WTC11 (cell line): ENCODE results near the gene KLK1. TPM values are rescaled to one million over a fixed set of nuclear protein-coding genes. Genes with fewer than 3 reads are reported as not detected.

Experiments
- ATAC-seq: fragments of 200-7000 bp; cut with Tn5 transposase; 2 replicates; pipeline ENCODE4 v1.10.0; 2021; ENCODE audit warnings: mild to moderate bottlenecking, moderate library complexity
- CTCF ChIA-PET: fragments of 300-600 bp; sonication (Branson Sonifier 250); formaldehyde crosslinking; loops from one replicate; lab custom pipeline; 2021; ENCODE audit warnings: antibody characterized with exemption; lab: Charles Lee
- POLR2A ChIA-PET: fragments of 350-600 bp; sonication (Branson Sonifier 250); formaldehyde crosslinking; loops from one replicate; lab custom pipeline; 2021; ENCODE audit warnings: antibody characterized with exemption; lab: Charles Lee
- DNase-seq: peaks from one replicate; pipeline ENCODE4 v3.0.0; 2021; ENCODE audit warnings: low spot score
- H3K27ac Mint-ChIP-seq: 2 replicates; pipeline ENCODE4 v1.8.0; 2021; ENCODE audit warnings: mixed read lengths
- H3K27me3 Mint-ChIP-seq: 2 replicates; pipeline ENCODE4 v1.8.0; 2021; ENCODE audit warnings: low read depth, mild to moderate bottlenecking, moderate library complexity, mixed read lengths
- H3K36me3 Mint-ChIP-seq: 2 replicates; pipeline ENCODE4 v1.8.0; 2021; ENCODE audit warnings: mixed read lengths
- H3K4me1 Mint-ChIP-seq: 2 replicates; pipeline ENCODE4 v1.8.0; 2022; ENCODE audit warnings: mixed read lengths
- H3K4me3 Mint-ChIP-seq: 2 replicates; pipeline ENCODE4 v1.8.0; 2021; ENCODE audit warnings: mild to moderate bottlenecking, moderate library complexity, mixed read lengths
- H3K9me3 Mint-ChIP-seq: 2 replicates; pipeline ENCODE4 v1.8.0; 2021; ENCODE audit warnings: mixed read lengths
- AR ChIP-seq: fragments of 250-450 bp; sonication (Bioruptor Pico); IDR thresholded peaks from 2 replicates; pipeline ENCODE4 v1.9.0; 2021; ENCODE audit warnings: mild to moderate bottlenecking
- E2F1 ChIP-seq: sonication (generic); formaldehyde crosslinking; IDR thresholded peaks from 2 replicates; pipeline ENCODE4 v1.8.0; 2022; ENCODE audit warnings: mild to moderate bottlenecking, missing genetic modification reagents
- FOXP4 ChIP-seq: sonication (generic); formaldehyde crosslinking; IDR thresholded peaks from 2 replicates; pipeline ENCODE4 v1.8.0; 2022; ENCODE audit warnings: mild to moderate bottlenecking, missing genetic modification reagents
- IRF1 ChIP-seq: sonication (generic); formaldehyde crosslinking; IDR thresholded peaks from 2 replicates; pipeline ENCODE4 v1.8.0; 2023; ENCODE audit warnings: missing genetic modification reagents
- IRF2 ChIP-seq: sonication (generic); formaldehyde crosslinking; IDR thresholded peaks from 2 replicates; pipeline ENCODE4 v1.8.0; 2022; ENCODE audit warnings: low read depth, missing genetic modification reagents, borderline replicate concordance
- KAT7 ChIP-seq: sonication (generic); formaldehyde crosslinking; IDR thresholded peaks from 2 replicates; pipeline ENCODE4 v1.8.1; 2023; ENCODE audit warnings: missing genetic modification reagents, mild to moderate bottlenecking, borderline replicate concordance
- NR1H2 ChIP-seq: sonication (generic); formaldehyde crosslinking; IDR thresholded peaks from 2 replicates; pipeline ENCODE4 v1.9.0; 2021; ENCODE audit warnings: mild to moderate bottlenecking, moderate library complexity, missing genetic modification reagents
- PRDM15 ChIP-seq: sonication (generic); formaldehyde crosslinking; IDR thresholded peaks from 2 replicates; pipeline ENCODE4 v1.8.0; 2022; ENCODE audit warnings: missing genetic modification reagents
- ZNF396 ChIP-seq: fragments of 250-450 bp; sonication (Bioruptor Pico); IDR thresholded peaks from 2 replicates; pipeline ENCODE4 v1.8.0; 2021; ENCODE audit warnings: mild to moderate bottlenecking, moderate library complexity, borderline replicate concordance
- total RNA-seq: library from RNA; stranded (reverse); gene quantifications from 3 replicates; pipeline ENCODE4 v1.2.3, GENCODE V29; 2021
- TF ChIP-seq, protein P1 (sequence below): sonication (generic); formaldehyde crosslinking; IDR thresholded peaks from 2 replicates; pipeline ENCODE4 v1.8.0; 2022; ENCODE audit warnings: mild to moderate bottlenecking, missing genetic modification reagents
- TF ChIP-seq, protein P2 (sequence below): sonication (generic); formaldehyde crosslinking; IDR thresholded peaks from 2 replicates; pipeline ENCODE4 v1.8.1; 2023; ENCODE audit warnings: mild to moderate bottlenecking, moderate library complexity, missing genetic modification reagents
- TF ChIP-seq, protein P3 (sequence below): sonication (generic); formaldehyde crosslinking; IDR thresholded peaks from 2 replicates; pipeline ENCODE4 v1.8.1; 2022; ENCODE audit warnings: low read depth, missing genetic modification reagents, borderline replicate concordance
- TF ChIP-seq, protein P4 (sequence below): fragments of 250-450 bp; sonication (Bioruptor Pico); IDR thresholded peaks from 2 replicates; pipeline ENCODE4 v1.9.0; 2021; ENCODE audit warnings: mild to moderate bottlenecking, borderline replicate concordance

Gene KLK1
- total RNA-seq, 1 experiment from 2014 or later: 3.9 TPM

DNA sequence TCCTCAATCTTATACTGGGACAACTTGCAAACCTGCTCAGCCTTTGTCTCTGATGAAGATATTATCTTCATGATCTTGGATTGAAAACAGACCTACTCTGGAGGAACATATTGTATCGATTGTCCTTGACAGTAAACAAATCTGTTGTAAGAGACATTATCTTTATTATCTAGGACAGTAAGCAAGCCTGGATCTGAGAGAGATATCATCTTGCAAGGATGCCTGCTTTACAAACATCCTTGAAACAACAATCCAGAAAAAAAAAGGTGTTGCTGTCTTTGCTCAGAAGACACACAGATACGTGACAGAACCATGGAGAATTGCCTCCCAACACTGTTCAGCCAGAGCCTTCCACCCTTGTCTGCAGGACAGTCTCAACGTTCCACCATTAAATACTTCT lies 27.2 kb upstream of the KLK1 start:
- ChIA-PET CTCF (no interaction called here), POLR2A (no interaction called here)
- Mint-ChIP-seq H3K9me3 (no peaks in the 10 kb centered on the region), H3K27ac (no peak overlapping the region), H3K27me3 (peaks cover 64% of the 10 kb centered on the region), H3K4me1 (no peaks in the 10 kb centered on the region), H3K36me3 (no peaks in the 10 kb centered on the region), H3K4me3 (no peak overlapping the region)
- no peak for ATAC-seq
- DNase-seq: no peak
- no peak for TF ChIP-seq KAT7
- TF ChIP-seq, protein P1, sequence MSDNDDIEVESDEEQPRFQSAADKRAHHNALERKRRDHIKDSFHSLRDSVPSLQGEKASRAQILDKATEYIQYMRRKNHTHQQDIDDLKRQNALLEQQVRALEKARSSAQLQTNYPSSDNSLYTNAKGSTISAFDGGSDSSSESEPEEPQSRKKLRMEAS (CRISPR knock-in tag): no peak
- no peak for TF ChIP-seq NR1H2 (CRISPR knock-in tag)
- TF ChIP-seq ZNF396 (CRISPR knock-in tag): no peak
- no peak for TF ChIP-seq AR (CRISPR knock-in tag)
- TF ChIP-seq, protein P2, sequence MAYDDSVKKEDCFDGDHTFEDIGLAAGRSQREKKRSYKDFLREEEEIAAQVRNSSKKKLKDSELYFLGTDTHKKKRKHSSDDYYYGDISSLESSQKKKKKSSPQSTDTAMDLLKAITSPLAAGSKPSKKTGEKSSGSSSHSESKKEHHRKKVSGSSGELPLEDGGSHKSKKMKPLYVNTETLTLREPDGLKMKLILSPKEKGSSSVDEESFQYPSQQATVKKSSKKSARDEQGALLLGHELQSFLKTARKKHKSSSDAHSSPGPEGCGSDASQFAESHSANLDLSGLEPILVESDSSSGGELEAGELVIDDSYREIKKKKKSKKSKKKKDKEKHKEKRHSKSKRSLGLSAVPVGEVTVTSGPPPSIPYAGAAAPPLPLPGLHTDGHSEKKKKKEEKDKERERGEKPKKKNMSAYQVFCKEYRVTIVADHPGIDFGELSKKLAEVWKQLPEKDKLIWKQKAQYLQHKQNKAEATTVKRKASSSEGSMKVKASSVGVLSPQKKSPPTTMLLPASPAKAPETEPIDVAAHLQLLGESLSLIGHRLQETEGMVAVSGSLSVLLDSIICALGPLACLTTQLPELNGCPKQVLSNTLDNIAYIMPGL (CRISPR knock-in tag): no peak
- no peak for TF ChIP-seq FOXP4
- TF ChIP-seq IRF2 (CRISPR knock-in tag): no peak
- TF ChIP-seq IRF1 (CRISPR knock-in tag): no peak
- TF ChIP-seq E2F1 (CRISPR knock-in tag): no peak
- TF ChIP-seq, protein P3, sequence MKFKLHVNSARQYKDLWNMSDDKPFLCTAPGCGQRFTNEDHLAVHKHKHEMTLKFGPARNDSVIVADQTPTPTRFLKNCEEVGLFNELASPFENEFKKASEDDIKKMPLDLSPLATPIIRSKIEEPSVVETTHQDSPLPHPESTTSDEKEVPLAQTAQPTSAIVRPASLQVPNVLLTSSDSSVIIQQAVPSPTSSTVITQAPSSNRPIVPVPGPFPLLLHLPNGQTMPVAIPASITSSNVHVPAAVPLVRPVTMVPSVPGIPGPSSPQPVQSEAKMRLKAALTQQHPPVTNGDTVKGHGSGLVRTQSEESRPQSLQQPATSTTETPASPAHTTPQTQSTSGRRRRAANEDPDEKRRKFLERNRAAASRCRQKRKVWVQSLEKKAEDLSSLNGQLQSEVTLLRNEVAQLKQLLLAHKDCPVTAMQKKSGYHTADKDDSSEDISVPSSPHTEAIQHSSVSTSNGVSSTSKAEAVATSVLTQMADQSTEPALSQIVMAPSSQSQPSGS (CRISPR knock-in tag): no peak
- TF ChIP-seq, protein P4, sequence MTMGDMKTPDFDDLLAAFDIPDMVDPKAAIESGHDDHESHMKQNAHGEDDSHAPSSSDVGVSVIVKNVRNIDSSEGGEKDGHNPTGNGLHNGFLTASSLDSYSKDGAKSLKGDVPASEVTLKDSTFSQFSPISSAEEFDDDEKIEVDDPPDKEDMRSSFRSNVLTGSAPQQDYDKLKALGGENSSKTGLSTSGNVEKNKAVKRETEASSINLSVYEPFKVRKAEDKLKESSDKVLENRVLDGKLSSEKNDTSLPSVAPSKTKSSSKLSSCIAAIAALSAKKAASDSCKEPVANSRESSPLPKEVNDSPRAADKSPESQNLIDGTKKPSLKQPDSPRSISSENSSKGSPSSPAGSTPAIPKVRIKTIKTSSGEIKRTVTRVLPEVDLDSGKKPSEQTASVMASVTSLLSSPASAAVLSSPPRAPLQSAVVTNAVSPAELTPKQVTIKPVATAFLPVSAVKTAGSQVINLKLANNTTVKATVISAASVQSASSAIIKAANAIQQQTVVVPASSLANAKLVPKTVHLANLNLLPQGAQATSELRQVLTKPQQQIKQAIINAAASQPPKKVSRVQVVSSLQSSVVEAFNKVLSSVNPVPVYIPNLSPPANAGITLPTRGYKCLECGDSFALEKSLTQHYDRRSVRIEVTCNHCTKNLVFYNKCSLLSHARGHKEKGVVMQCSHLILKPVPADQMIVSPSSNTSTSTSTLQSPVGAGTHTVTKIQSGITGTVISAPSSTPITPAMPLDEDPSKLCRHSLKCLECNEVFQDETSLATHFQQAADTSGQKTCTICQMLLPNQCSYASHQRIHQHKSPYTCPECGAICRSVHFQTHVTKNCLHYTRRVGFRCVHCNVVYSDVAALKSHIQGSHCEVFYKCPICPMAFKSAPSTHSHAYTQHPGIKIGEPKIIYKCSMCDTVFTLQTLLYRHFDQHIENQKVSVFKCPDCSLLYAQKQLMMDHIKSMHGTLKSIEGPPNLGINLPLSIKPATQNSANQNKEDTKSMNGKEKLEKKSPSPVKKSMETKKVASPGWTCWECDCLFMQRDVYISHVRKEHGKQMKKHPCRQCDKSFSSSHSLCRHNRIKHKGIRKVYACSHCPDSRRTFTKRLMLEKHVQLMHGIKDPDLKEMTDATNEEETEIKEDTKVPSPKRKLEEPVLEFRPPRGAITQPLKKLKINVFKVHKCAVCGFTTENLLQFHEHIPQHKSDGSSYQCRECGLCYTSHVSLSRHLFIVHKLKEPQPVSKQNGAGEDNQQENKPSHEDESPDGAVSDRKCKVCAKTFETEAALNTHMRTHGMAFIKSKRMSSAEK: no peak
- no peak for TF ChIP-seq PRDM15 (CRISPR knock-in tag)
